NT2/D1 (cell line): Measurements from ENCODE around the gene ZCCHC14.
"Not testable (repeated sequence)": the region's sequence is repeated elsewhere in the genome, so short reads cannot be mapped to it uniquely, and the experiment has no call there.

Source experiments
- DNase-seq: peaks from one replicate; pipeline ENCODE4 v3.0.0-alpha.2; 2011; ENCODE audit warnings: low read depth, low spot score
- H3K27me3 ChIP-seq: 2 replicates; pipeline ENCODE4 v1.6.0; 2011; ENCODE audit warnings: mild to moderate bottlenecking; ENCODE audit not compliant: insufficient read length, insufficient read depth
- H3K36me3 ChIP-seq: 2 replicates; pipeline ENCODE4 v1.6.1; 2011; ENCODE audit warnings: mild to moderate bottlenecking, low read length, mixed read lengths; ENCODE audit not compliant: insufficient read depth, insufficient read length
- H3K4me1 ChIP-seq: 2 replicates; pipeline ENCODE4 v1.5.1; 2011; ENCODE audit not compliant: insufficient read depth, insufficient read length
- H3K4me3 ChIP-seq: 2 replicates; pipeline ENCODE4 v1.5.1; 2011; ENCODE audit warnings: low read depth; ENCODE audit not compliant: insufficient read length
- H3K9ac ChIP-seq: 2 replicates; pipeline ENCODE4 v1.6.0; 2011; ENCODE audit warnings: low read depth; ENCODE audit not compliant: insufficient read length
- H3K9me3 ChIP-seq: 2 replicates; pipeline ENCODE4 v1.5.1; 2011; ENCODE audit warnings: mild to moderate bottlenecking, low read length; ENCODE audit not compliant: insufficient read depth
- SUZ12 ChIP-seq: IDR thresholded peaks from 2 replicates; pipeline ENCODE4 v1.6.1; 2011; ENCODE audit not compliant: insufficient read length, insufficient read depth; ENCODE audit errors: extremely low read depth
- YY1 ChIP-seq: IDR thresholded peaks from 2 replicates; pipeline ENCODE4 v1.6.1; 2011; ENCODE audit not compliant: insufficient read length, insufficient read depth
- ZNF274 ChIP-seq: IDR thresholded peaks from 2 replicates; pipeline ENCODE4 v1.6.1; 2011; ENCODE audit warnings: mild to moderate bottlenecking, low read depth, low read length

ZCCHC14 gene

DNA sequence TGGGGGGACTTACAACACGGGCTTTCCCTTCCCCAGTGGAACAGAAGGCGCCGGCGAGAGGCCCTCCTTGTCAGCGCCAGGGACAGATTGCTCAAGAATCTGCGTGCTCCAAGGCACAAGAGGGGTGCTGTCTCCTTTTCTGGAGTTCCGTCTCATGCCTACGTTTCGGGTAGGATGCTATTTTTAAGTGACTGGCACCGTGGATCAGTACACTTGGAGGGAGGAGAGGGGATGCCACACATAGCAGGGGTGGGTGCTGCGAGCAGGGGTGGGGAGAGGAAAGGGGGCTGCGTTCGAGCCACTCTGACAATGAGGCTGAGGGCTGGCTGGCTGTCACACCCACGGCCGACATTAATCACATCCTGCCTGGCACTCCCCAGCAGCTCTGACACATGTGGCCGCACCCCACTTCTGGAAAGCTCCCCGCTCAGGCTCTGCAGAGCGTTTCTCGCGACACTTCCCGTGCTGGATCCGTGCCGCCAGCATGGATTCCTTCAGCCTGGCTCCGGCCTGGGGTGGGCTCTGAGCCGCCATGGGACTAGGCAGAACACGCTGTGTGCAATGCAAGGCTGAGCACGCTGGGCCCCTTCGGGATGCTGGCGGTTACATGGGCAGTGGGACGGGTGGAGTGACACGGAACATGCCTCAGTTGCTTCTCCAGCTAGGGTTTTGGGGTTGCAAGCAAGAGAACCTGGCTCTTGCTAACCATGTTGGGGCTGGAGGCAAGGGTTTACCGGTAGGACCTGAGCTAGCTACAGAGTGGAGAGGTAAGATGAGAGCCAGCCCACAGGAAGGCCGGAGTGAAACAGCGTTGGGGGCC lies 25.0 kb upstream of the ZCCHC14 start:
- H3K9ac ChIP-seq, H3K9me3 ChIP-seq, DNase-seq, H3K27me3 ChIP-seq, H3K36me3 ChIP-seq, H3K4me1 ChIP-seq, H3K4me3 ChIP-seq: not testable (repeated sequence)

GRCh38 chr16:87516361-87516760 lies 23.5 kb upstream of the ZCCHC14 start:
- no peaks in the 10 kb centered on the region for H3K9me3 ChIP-seq
- DNase-seq, result no peak
- no peak overlapping the region for H3K9ac ChIP-seq
- peaks cover 10% of the 10 kb centered on the region for H3K4me1 ChIP-seq
- no peak for TF ChIP-seq ZNF274
- no peak for TF ChIP-seq SUZ12
- no peaks in the 10 kb centered on the region for H3K27me3 ChIP-seq
- H3K36me3 ChIP-seq, result no peaks in the 10 kb centered on the region
- H3K4me3 ChIP-seq, result no peak overlapping the region

- no peaks in the 10 kb centered on the region for H3K36me3 ChIP-seq
- no peak overlapping the region for H3K4me3 ChIP-seq
- TF ChIP-seq SUZ12 (no peak), ZNF274 (no peak), YY1 (no peak)
- peaks cover under 1% of the 10 kb centered on the region; the same call in 1 of the 2 replicates for H3K9me3 ChIP-seq
- DNase-seq, result no peak
- peaks cover 10% of the 10 kb centered on the region for H3K4me1 ChIP-seq
- H3K27me3 ChIP-seq, result no peaks in the 10 kb centered on the region
- no peak overlapping the region for H3K9ac ChIP-seq
These were observed 22.9 kb upstream of the ZCCHC14 start for GRCh38 chr16:87515475-87516330.

DNA sequence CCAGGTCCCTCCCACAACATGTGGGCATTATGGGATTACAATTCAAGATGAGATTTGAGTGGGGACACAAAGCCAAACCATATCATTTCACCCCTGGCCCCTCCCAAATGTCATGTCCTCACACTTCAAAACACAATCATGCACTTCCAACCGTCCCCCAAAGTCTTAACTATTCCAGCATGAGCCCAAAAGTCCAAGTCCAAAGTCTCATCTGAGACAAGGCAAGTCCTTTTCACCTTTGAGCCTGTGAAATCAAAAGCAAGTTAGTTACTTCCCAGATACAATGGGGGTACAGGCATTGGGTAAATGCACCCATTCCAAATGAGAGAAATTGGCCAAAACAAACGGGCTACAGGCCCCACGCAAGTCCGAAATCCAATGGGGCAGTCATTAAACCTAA lies 17.0 kb upstream of the ZCCHC14 start:
- not testable (repeated sequence) for H3K9ac ChIP-seq, H3K9me3 ChIP-seq, H3K36me3 ChIP-seq, H3K4me1 ChIP-seq, H3K4me3 ChIP-seq, DNase-seq, H3K27me3 ChIP-seq

GRCh38 chr16:87507351-87508069 lies 14.7 kb upstream of the ZCCHC14 start:
- H3K9me3 ChIP-seq, result peaks cover 8% of the 10 kb centered on the region; the same call in 1 of the 2 replicates
- TF ChIP-seq ZNF274 (no peak), SUZ12 (no peak), YY1 (no peak)
- H3K4me1 ChIP-seq, result peaks cover 5% of the 10 kb centered on the region
- DNase-seq, result no peak
- H3K4me3 ChIP-seq, result no peak overlapping the region
- no peaks in the 10 kb centered on the region for H3K27me3 ChIP-seq
- H3K9ac ChIP-seq, result no peak overlapping the region
- no peaks in the 10 kb centered on the region for H3K36me3 ChIP-seq

DNA sequence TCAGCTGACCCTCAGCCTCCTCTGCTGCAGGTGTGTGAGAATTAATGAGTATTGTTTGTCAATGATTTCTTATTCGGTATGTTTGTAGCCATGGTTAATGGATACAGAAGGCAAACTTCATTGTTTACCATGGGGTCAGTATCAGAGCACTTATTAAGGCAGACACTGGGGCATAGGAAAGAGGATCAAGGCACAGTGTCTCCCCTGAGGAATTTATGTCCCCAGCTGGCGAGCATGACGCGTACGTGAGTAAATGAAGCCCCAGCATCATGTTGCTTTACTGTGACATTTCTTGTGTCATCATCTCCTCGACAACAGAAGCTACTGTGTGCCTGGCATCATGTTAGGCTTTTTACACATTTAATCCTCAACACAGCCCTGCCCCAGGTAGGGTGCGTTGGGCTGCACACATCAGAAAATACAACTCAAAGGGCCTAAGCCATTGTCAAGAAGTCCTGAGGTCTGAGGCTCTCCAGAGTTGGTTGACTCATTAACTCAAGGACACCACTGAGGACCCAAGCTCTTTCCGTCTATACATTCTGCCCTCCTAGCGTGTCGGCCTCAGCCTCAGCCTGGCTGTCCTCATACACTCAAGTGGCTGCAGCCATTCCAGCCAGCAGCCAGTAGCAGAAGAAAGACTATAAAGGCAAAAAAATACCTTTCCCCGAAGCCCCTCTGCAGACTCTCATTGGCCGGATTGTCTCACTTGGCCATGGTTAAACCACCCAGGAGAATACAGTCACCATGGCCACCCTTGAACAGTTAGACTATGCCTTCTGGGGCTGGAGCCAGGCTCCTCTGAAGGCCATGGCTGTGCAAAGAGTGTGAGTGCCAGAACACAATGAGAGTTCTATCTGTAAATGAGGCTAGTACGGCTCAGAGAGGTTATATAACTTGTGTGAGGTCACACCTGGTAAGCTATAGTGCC lies 13.9 kb upstream of the ZCCHC14 start:
- Histone ChIP-seq H3K9me3 (peaks cover 8% of the 10 kb centered on the region; the same call in 1 of the 2 replicates), H3K36me3 (no peaks in the 10 kb centered on the region), H3K4me1 (peaks cover 5% of the 10 kb centered on the region), H3K4me3 (no peak overlapping the region), H3K27me3 (no peaks in the 10 kb centered on the region), H3K9ac (no peak overlapping the region)
- no peak for DNase-seq
- TF ChIP-seq YY1, result no peak
- no peak for TF ChIP-seq SUZ12

- Histone ChIP-seq H3K9ac (no peak overlapping the region), H3K4me1 (peaks cover 5% of the 10 kb centered on the region), H3K9me3 (peaks cover 8% of the 10 kb centered on the region; the same call in 1 of the 2 replicates), H3K4me3 (no peak overlapping the region), H3K36me3 (no peaks in the 10 kb centered on the region), H3K27me3 (no peaks in the 10 kb centered on the region)
- no peak for DNase-seq
- TF ChIP-seq ZNF274 (no peak), SUZ12 (no peak), YY1 (no peak)
These were observed 13.0 kb upstream of the ZCCHC14 start for GRCh38 chr16:87505834-87506233.

- not testable (repeated sequence) for DNase-seq, H3K36me3 ChIP-seq, H3K4me1 ChIP-seq, H3K4me3 ChIP-seq, H3K9ac ChIP-seq, H3K9me3 ChIP-seq, H3K27me3 ChIP-seq
These were observed 10.6 kb upstream of the ZCCHC14 start for GRCh38 chr16:87503232-87503937.
